Endothelial cell (in vitro differentiated cells): ENCODE measurements around the gene CCDC97. TPM values are rescaled to one million over a fixed set of nuclear protein-coding genes. Genes with fewer than 3 reads are reported as not detected.

Experiments used
- DNase-seq: peaks from one replicate; pipeline ENCODE4 v3.0.0; 2021; ENCODE audit warnings: low spot score
- H3K27ac Mint-ChIP-seq: one replicate; pipeline ENCODE4 v1.8.0; 2021; ENCODE audit warnings: mixed read lengths, inconsistent platforms; ENCODE audit not compliant: unreplicated experiment
- H3K27me3 Mint-ChIP-seq: one replicate; pipeline ENCODE4 v1.8.0; 2021; ENCODE audit warnings: mild to moderate bottlenecking, moderate library complexity, mixed read lengths, inconsistent platforms; ENCODE audit not compliant: unreplicated experiment
- H3K36me3 Mint-ChIP-seq: one replicate; pipeline ENCODE4 v1.8.0; 2021; ENCODE audit warnings: mild to moderate bottlenecking, low read depth, mixed read lengths, inconsistent platforms; ENCODE audit not compliant: unreplicated experiment
- H3K4me1 Mint-ChIP-seq: one replicate; pipeline ENCODE4 v1.8.0; 2021; ENCODE audit warnings: mild to moderate bottlenecking, mixed read lengths, inconsistent platforms; ENCODE audit not compliant: unreplicated experiment
- H3K4me3 Mint-ChIP-seq: one replicate; pipeline ENCODE4 v1.8.0; 2021; ENCODE audit warnings: mild to moderate bottlenecking, mixed read lengths, inconsistent platforms; ENCODE audit not compliant: unreplicated experiment
- H3K9me3 Mint-ChIP-seq: one replicate; pipeline ENCODE4 v1.8.0; 2021; ENCODE audit warnings: mixed read lengths, inconsistent platforms; ENCODE audit not compliant: unreplicated experiment
- CTCF ChIP-seq: fragments of 200-600 bp; sonication (generic); IDR thresholded peaks from one replicate; pipeline ENCODE4 v1.5.0; 2021; ENCODE audit warnings: antibody characterized with exemption; ENCODE audit not compliant: unreplicated experiment
- total RNA-seq: library from RNA; stranded (reverse); fragmentation: NEBNext Ultra II Directional; extraction: Animal tissue kit (Norgen Biotek cat#: 25700); gene quantifications from one replicate; pipeline ENCODE4 v1.2.1, GENCODE V29; 2021; ENCODE audit not compliant: unreplicated experiment

The CCDC97 gene
- total RNA-seq, 1 donor from 2014 or later: 28.6 TPM

DNA sequence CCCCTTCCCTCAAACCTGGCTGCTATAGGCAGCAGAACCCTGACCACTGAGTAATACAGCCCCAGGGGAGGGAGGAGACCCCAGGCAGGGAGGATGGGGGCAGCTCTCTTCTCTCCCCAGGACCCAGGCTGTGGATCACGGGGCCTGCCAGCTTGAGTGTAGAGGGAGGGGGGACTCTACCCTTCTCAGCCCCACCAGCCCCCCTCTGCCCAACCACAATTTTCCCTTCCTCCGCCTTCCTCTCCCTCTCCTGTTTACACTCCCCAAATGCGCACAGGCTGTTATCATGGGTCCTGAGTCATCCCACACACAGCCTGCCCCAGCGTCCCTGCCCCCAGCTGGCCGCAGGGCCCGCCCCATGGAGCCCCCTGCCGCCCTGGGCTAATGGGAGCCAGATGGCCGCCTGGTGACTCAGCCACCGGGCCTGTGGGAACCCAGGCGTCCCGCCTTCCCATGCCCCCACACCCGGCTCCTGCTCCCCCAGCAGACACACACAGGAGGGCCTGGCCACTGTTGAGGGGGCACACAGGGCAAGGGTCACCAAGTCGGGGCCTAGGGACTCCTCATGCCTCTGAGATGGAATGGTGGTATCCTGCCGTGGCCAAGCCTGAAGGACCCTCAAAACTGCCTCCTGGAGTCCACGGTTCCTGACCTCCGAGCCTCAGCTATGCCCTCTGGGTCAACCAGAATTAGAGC, 13.6 kb downstream of the CCDC97 start:
- H3K4me1 Mint-ChIP-seq: peaks cover 52% of the 10 kb centered on the region
- H3K9me3 Mint-ChIP-seq: no peaks in the 10 kb centered on the region
- peaks cover 28% of the 10 kb centered on the region for H3K27me3 Mint-ChIP-seq
- no peak for TF ChIP-seq CTCF
- no peak overlapping the region for H3K4me3 Mint-ChIP-seq
- H3K36me3 Mint-ChIP-seq: peaks cover 36% of the 10 kb centered on the region
- peak overlapping the region; percentile 67 for H3K27ac Mint-ChIP-seq
- no peak for DNase-seq

DNA sequence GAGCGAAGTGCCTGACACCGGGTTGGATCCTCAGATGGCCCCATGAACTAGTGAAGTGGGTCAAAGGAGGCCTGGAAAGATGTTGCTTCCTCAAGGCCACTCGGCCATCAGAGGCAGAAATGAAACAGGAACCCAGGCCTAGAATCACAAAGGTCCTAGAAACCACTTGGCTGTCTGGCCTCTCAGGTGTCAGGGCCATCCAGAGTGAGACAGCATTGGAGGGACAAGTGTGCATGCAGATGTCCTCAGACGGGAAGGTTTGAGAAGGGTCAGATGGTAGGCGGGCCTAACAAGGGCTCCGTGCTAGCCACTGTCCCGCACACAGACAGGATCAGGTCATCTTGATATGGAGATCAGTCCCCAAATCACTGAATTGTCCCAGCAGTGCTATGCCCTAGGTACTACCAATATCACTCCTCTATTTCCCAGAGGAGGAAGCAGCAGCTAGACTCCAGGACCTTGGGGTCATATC, 14.3 kb downstream of the CCDC97 start:
- Mint-ChIP-seq H3K4me1 (peaks cover 59% of the 10 kb centered on the region), H3K4me3 (no peak overlapping the region)
- no peak for DNase-seq

GRCh38 chr19:41324921-41325639, 15.1 kb downstream of the CCDC97 start:
- Mint-ChIP-seq H3K27me3 (peaks cover 28% of the 10 kb centered on the region), H3K4me1 (peaks cover 59% of the 10 kb centered on the region), H3K27ac (peak overlapping the region; percentile 84), H3K9me3 (no peaks in the 10 kb centered on the region), H3K36me3 (peaks cover 33% of the 10 kb centered on the region), H3K4me3 (peak overlapping the region; percentile 83)
- no peak for TF ChIP-seq CTCF
- DNase-seq: peak; percentile 65

More for the DNA sequence above, 14.3 kb downstream of the CCDC97 start:
- peaks cover 31% of the 10 kb centered on the region for H3K27me3 Mint-ChIP-seq
- TF ChIP-seq CTCF: no peak
- H3K36me3 Mint-ChIP-seq: peaks cover 38% of the 10 kb centered on the region
- H3K27ac Mint-ChIP-seq: peak overlapping the region; percentile 67
- H3K9me3 Mint-ChIP-seq: no peaks in the 10 kb centered on the region

DNA sequence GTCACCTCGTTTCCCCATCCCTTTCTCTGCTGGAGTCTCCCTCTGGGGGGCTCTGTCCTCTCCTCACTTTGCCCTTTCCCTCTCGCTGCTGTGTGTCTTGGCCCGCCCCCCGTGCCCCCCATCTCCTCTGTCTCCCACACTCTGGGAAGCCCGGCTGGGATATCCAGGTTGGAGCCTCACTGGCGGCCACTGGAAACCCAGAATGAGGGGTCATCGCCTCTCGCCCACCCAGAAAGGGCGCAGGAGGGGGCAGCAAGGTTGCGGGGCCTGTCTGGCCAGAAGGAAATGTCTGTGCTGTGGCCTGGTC, 15.6 kb downstream of the CCDC97 start:
- Mint-ChIP-seq H3K4me1 (peaks cover 61% of the 10 kb centered on the region), H3K27ac (peak overlapping the region; percentile 84), H3K36me3 (peaks cover 37% of the 10 kb centered on the region), H3K9me3 (no peaks in the 10 kb centered on the region), H3K27me3 (peaks cover 28% of the 10 kb centered on the region), H3K4me3 (peak overlapping the region; percentile 83)
- TF ChIP-seq CTCF: no peak
- no peak for DNase-seq
